K562 (cell line): Measurements from ENCODE around the gene ZNF322. TPM values are rescaled to one million over a fixed set of nuclear protein-coding genes. Genes with fewer than 3 reads are reported as not detected.

Experiments used
- CBFB ChIP-seq: sonication (generic); formaldehyde crosslinking; IDR thresholded peaks from 2 replicates; pipeline ENCODE4 v1.4.0; 2020; ENCODE audit warnings: mild to moderate bottlenecking, missing genetic modification reagents
- DDX20 ChIP-seq: fragments of 450-650 bp; IDR thresholded peaks from 2 replicates; pipeline ENCODE4 v1.6.1; 2016; ENCODE audit warnings: missing genetic modification characterization, low read depth, mild to moderate bottlenecking, missing compliant biosample characterization, moderate library complexity
- GTF2F1 ChIP-seq: IDR thresholded peaks from 2 replicates; pipeline ENCODE4 v1.6.1; 2011; ENCODE audit warnings: low read depth, low read length, improper control_type of control experiment
- MTA2 ChIP-seq: fragments of 450-650 bp; IDR thresholded peaks from 2 replicates; pipeline ENCODE4 v1.6.1; 2016; ENCODE audit warnings: low read depth
- NCOA4 ChIP-seq: fragments of 450-650 bp; IDR thresholded peaks from 2 replicates; pipeline ENCODE4 v1.6.1; 2018; ENCODE audit warnings: mild to moderate bottlenecking; ENCODE audit not compliant: partially characterized antibody
- PHF8 ChIP-seq: fragments of 200-600 bp; sonication (generic); IDR thresholded peaks from 2 replicates; pipeline ENCODE4 v1.6.1; 2012; ENCODE audit warnings: mixed run types, mild to moderate bottlenecking, inconsistent platforms, low read length, moderate library complexity, borderline replicate concordance
- RBM39 ChIP-seq: fragments of 200-400 bp; formaldehyde crosslinking; optimal IDR thresholded peaks from 2 replicates; pipeline ENCODE3; 2018; ENCODE audit warnings: low read depth, low read length
- RFX1 ChIP-seq: fragments of 450-650 bp; IDR thresholded peaks from 2 replicates; pipeline ENCODE4 v1.6.1; 2016; ENCODE audit warnings: mild to moderate bottlenecking, moderate library complexity
- RFX7 ChIP-seq: fragments of 250-450 bp; sonication (Bioruptor Pico); IDR thresholded peaks from 2 replicates; pipeline ENCODE4 v1.5.1; 2021; ENCODE audit warnings: mild to moderate bottlenecking
- SRSF1 ChIP-seq: fragments of 200-400 bp; formaldehyde crosslinking; IDR thresholded peaks from 2 replicates; pipeline ENCODE4 v1.6.1; 2017; ENCODE audit warnings: mild to moderate bottlenecking, low read depth, low read length, moderate library complexity
- ZKSCAN3 ChIP-seq: fragments of 250-450 bp; sonication (Bioruptor Pico); IDR thresholded peaks from 2 replicates; pipeline ENCODE4 v1.4.0; 2020
- polyA plus RNA-seq, 8 experiments: library from polyadenylated mRNA; depleted of rRNA in 4 of 8; stranded (reverse) in 5 of 8; unstranded in 3 of 8; fragments of >200 nt; fragmentation: Nextera tagmentation in 2 of 8; fragmentation: Illumina TruSeq in 1 of 8; extraction: Ambion mirVana in 2 of 8; extraction: Trizol in 1 of 8; gene quantifications; 2 replicates each; pipeline versions ENCODE4 v1.2.1 to v1.2.3, GENCODE V29; 2011 to 2014; ENCODE audit warnings: inconsistent platforms in 1 of 8, missing spikeins in 1 of 8
- total RNA-seq, 7 experiments: library from RNA; depleted of rRNA in 6 of 7; stranded (reverse); fragments of >200 nt in 6 of 7; fragmentation: Illumina TruSeq in 2 of 7; extraction: Trizol in 2 of 7; gene quantifications; 2 replicates each; pipeline versions ENCODE4 v1.2.1 to v1.2.3, GENCODE V29; 2011 to 2021; ENCODE audit warnings: low replicate concordance in 1 of 7
- TF ChIP-seq, protein P1 (sequence below), 3 experiments: fragments of 200-800 bp in 1 of 3; fragments of 250-450 bp in 1 of 3; fragments of 450-650 bp in 1 of 3; sonication (Bioruptor Pico) in 1 of 3; sonication (Bioruptor generic) in 1 of 3; formaldehyde crosslinking in 1 of 3; IDR thresholded peaks; 2 replicates each; pipeline versions ENCODE4 v1.6.1 to v1.8.0; 2016 to 2022; ENCODE audit warnings: mild to moderate bottlenecking in 2 of 3, missing genetic modification characterization in 2 of 3, missing compliant biosample characterization in 1 of 3, moderate library complexity in 1 of 3
- TF ChIP-seq, protein P2 (sequence below): fragments of 250-450 bp; sonication (Bioruptor Pico); IDR thresholded peaks from 2 replicates; pipeline ENCODE4 v1.5.0; 2021; ENCODE audit warnings: mild to moderate bottlenecking, borderline replicate concordance
- TF ChIP-seq, protein P3 (sequence below), 2 experiments: fragments of 450-650 bp; IDR thresholded peaks; 2 replicates each; pipeline ENCODE4 v1.6.1; 2016
- TF ChIP-seq, protein P4 (sequence below): fragments of 450-650 bp; IDR thresholded peaks from 2 replicates; pipeline ENCODE4 v1.6.1; 2017; ENCODE audit warnings: antibody characterized with exemption
- TF ChIP-seq, protein P5 (sequence below): fragments of 450-650 bp; formaldehyde crosslinking; IDR thresholded peaks from 2 replicates; pipeline ENCODE4 v1.4.0; 2022; ENCODE audit warnings: missing genetic modification characterization

Gene ZNF322
- total and polyA plus RNA-seq, 9 of the 15 experiments (the other 6 are each of a cell fraction or from before 2014, with no cell fraction given) = 4.7 to 31.2 (median 18.7) TPM

DNA sequence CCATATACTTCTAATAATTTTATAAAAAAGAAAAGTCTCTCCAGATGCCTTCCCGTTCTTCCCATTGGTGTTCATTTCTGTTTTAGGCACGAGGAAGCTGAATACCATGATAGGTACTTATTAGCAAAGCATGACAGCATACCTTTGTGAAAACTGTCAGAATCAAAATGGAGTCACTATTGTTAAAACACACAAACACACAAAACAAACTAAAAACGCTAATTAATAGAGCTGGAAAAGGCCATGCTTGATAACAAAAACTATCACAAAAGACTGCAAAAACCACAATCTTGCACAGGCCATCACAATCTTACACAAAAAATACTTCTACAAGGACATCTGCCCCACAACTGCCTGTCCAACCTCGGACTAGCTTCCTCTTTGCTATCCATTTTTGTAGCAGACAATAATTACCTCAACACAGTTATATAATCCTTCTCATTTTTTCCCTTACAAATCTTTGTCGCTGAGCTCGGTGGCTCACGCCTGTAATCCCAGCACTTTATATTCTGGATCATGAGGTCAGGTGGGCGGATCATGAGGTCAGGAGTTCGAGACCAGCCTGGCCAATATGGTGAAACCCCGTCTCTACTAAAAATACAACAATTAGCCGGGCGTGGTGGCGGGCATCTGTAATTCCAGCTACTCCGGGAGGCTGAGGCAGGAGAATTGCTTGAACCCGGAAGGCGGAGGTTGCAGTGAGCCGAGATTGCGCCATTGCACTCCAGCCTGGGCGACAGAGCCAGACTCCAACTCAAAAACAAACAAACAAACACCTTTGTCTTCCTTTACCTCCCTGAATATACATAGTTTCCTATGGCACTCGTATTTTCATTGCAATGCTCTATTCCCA lies 66.0 kb downstream of the ZNF322 start (continued):
- TF ChIP-seq, protein P1, sequence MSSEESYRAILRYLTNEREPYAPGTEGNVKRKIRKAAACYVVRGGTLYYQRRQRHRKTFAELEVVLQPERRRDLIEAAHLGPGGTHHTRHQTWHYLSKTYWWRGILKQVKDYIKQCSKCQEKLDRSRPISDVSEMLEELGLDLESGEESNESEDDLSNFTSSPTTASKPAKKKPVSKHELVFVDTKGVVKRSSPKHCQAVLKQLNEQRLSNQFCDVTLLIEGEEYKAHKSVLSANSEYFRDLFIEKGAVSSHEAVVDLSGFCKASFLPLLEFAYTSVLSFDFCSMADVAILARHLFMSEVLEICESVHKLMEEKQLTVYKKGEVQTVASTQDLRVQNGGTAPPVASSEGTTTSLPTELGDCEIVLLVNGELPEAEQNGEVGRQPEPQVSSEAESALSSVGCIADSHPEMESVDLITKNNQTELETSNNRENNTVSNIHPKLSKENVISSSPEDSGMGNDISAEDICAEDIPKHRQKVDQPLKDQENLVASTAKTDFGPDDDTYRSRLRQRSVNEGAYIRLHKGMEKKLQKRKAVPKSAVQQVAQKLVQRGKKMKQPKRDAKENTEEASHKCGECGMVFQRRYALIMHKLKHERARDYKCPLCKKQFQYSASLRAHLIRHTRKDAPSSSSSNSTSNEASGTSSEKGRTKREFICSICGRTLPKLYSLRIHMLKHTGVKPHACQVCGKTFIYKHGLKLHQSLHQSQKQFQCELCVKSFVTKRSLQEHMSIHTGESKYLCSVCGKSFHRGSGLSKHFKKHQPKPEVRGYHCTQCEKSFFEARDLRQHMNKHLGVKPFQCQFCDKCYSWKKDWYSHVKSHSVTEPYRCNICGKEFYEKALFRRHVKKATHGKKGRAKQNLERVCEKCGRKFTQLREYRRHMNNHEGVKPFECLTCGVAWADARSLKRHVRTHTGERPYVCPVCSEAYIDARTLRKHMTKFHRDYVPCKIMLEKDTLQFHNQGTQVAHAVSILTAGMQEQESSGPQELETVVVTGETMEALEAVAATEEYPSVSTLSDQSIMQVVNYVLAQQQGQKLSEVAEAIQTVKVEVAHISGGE (CRISPR knock-in tag; IDR thresholded peaks at IDR 0.05) = peak in 1 of 3 experiments; percentile 47; a peak in 1 of 6 replicates
- TF ChIP-seq GTF2F1 = no peak
- peak; percentile 55; the same call in 1 of the 2 replicates for TF ChIP-seq RFX7 (CRISPR knock-in tag)
- TF ChIP-seq DDX20 (tag) = peak; percentile 89
- no peak for TF ChIP-seq NCOA4
- TF ChIP-seq RFX1 = no peak
- no peak for TF ChIP-seq ZKSCAN3 (CRISPR knock-in tag)
- TF ChIP-seq, protein P2, sequence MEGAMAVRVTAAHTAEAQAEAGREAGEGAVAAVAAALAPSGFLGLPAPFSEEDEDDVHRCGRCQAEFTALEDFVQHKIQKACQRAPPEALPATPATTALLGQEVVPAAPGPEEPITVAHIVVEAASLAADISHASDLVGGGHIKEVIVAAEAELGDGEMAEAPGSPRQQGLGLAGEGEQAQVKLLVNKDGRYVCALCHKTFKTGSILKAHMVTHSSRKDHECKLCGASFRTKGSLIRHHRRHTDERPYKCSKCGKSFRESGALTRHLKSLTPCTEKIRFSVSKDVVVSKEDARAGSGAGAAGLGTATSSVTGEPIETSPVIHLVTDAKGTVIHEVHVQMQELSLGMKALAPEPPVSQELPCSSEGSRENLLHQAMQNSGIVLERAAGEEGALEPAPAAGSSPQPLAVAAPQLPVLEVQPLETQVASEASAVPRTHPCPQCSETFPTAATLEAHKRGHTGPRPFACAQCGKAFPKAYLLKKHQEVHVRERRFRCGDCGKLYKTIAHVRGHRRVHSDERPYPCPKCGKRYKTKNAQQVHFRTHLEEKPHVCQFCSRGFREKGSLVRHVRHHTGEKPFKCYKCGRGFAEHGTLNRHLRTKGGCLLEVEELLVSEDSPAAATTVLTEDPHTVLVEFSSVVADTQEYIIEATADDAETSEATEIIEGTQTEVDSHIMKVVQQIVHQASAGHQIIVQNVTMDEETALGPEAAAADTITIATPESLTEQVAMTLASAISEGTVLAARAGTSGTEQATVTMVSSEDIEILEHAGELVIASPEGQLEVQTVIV = peak; percentile 62; the same call in 1 of the 2 replicates
- no peak for TF ChIP-seq CBFB
- TF ChIP-seq, protein P3, sequence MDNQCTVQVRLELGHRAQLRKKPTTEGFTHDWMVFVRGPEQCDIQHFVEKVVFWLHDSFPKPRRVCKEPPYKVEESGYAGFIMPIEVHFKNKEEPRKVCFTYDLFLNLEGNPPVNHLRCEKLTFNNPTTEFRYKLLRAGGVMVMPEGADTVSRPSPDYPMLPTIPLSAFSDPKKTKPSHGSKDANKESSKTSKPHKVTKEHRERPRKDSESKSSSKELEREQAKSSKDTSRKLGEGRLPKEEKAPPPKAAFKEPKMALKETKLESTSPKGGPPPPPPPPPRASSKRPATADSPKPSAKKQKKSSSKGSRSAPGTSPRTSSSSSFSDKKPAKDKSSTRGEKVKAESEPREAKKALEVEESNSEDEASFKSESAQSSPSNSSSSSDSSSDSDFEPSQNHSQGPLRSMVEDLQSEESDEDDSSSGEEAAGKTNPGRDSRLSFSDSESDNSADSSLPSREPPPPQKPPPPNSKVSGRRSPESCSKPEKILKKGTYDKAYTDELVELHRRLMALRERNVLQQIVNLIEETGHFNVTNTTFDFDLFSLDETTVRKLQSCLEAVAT (IDR thresholded peaks at IDR 0.05) = peak; percentile 16 to 96; a peak in 2 of 4 replicates
- TF ChIP-seq SRSF1 = no peak
- no peak for TF ChIP-seq RBM39
- TF ChIP-seq, protein P4, sequence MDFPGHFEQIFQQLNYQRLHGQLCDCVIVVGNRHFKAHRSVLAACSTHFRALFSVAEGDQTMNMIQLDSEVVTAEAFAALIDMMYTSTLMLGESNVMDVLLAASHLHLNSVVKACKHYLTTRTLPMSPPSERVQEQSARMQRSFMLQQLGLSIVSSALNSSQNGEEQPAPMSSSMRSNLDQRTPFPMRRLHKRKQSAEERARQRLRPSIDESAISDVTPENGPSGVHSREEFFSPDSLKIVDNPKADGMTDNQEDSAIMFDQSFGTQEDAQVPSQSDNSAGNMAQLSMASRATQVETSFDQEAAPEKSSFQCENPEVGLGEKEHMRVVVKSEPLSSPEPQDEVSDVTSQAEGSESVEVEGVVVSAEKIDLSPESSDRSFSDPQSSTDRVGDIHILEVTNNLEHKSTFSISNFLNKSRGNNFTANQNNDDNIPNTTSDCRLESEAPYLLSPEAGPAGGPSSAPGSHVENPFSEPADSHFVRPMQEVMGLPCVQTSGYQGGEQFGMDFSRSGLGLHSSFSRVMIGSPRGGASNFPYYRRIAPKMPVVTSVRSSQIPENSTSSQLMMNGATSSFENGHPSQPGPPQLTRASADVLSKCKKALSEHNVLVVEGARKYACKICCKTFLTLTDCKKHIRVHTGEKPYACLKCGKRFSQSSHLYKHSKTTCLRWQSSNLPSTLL = no peak
- no peak for TF ChIP-seq PHF8
- TF ChIP-seq, protein P5, sequence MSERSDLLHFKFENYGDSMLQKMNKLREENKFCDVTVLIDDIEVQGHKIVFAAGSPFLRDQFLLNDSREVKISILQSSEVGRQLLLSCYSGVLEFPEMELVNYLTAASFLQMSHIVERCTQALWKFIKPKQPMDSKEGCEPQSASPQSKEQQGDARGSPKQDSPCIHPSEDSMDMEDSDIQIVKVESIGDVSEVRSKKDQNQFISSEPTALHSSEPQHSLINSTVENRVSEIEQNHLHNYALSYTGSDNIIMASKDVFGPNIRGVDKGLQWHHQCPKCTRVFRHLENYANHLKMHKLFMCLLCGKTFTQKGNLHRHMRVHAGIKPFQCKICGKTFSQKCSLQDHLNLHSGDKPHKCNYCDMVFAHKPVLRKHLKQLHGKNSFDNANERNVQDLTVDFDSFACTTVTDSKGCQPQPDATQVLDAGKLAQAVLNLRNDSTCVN (CRISPR knock-in tag) = peak; percentile 50; the same call in 1 of the 2 replicates
- peak; percentile 31; the same call in 1 of the 2 replicates for TF ChIP-seq MTA2
